Activated T-cell treated with anti-CD3 and anti-CD28 coated beads for 4 hours (primary cell): ENCODE data around the gene NCK2.
"Not testable (repeated sequence)": the region's sequence is repeated elsewhere in the genome, so short reads cannot be mapped to it uniquely, and the experiment has no call there.

Experiments used
- DNase-seq: peaks from one replicate; pipeline ENCODE4 v3.0.0-alpha.2; 2020

Gene NCK2

DNA sequence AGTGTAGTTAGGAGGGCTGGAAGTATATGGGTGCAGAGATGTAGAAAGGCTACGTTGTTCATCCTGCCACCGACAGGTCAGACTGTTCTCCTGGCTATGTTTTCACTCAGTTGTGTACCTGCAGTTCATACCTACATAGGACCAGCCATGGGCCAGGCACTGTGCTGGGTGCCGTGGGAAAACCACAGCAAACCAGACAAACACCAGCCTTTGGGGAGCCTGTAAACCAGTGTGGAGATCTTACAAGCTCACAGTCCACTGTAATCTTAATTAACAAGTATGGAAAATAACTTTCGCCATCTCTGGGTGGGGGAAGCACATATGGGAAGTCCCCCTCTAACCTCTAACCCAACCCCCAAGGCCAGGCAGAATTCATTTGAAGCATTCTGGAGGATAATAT, 12.7 kb downstream of the NCK2 start:
- no peak for DNase-seq

- DNase-seq: no peak
Measured at GRCh38 chr2:105760191-105760590, 15.5 kb downstream of the NCK2 start.

DNA sequence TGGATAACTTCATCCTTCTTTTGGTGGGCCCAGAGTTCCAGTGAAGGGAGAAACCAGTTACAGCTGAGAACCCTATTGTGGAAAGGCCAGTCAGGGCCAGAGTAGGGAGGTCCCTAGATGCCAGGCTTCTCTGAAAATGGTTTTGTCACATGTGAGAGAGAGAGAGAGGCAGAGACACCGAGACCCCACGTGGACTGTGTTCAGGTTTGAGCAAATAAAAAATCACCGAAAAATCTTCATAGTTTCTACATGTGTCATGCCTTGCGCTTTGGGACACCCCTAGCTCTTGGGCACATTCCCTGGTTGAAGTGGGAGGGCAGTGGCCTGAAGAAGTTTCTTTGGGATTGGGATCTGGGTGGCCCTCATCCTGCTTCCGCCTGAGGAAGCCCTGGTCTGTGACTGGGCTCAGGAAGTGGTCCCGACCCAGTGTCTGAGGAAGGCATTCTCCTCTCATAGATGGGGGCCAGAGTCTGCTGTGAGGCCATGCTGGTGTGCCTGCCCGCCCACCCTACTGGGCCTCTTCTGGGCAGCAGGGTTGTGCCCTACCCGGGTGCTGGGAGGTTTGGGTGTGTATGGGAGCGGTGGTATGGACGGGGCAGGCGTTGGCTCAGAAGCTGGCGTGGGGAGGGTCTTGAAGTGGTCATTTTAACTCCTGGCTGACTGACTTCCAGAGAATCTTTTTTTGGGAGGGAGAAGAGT, 16.1 kb downstream of the NCK2 start:
- no peak for DNase-seq

GRCh38 chr2:105761931-105762515, 17.3 kb downstream of the NCK2 start:
- no peak for DNase-seq

DNA sequence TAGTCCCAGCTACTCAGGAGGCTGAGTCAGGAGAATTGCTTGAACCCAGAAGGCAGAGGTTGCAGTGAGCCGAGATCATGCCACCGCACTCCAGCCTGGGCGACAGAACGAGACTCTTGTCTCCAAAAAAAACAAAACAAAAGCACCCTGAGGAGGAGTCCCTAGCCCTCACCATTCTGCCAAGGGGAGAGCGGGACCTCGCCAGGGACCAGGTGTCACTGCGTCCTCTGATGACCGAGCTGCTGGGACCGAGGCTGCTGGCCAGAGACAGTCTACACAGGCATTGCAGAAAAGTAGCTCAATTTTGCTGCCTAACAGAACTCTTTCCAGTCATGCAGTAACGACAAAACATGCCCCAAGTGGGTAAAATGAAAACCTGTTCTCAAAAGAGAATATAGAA, 18.4 kb downstream of the NCK2 start:
- DNase-seq: no peak

GRCh38 chr2:105764059-105764458, 19.3 kb downstream of the NCK2 start:
- DNase-seq: no peak

GRCh38 chr2:105765415-105766299, 20.9 kb downstream of the NCK2 start:
- DNase-seq: no peak

- DNase-seq: no peak
Measured at GRCh38 chr2:105766300-105766866, 21.7 kb downstream of the NCK2 start.

GRCh38 chr2:105768176-105768575, 23.5 kb downstream of the NCK2 start:
- no peak for DNase-seq

DNA sequence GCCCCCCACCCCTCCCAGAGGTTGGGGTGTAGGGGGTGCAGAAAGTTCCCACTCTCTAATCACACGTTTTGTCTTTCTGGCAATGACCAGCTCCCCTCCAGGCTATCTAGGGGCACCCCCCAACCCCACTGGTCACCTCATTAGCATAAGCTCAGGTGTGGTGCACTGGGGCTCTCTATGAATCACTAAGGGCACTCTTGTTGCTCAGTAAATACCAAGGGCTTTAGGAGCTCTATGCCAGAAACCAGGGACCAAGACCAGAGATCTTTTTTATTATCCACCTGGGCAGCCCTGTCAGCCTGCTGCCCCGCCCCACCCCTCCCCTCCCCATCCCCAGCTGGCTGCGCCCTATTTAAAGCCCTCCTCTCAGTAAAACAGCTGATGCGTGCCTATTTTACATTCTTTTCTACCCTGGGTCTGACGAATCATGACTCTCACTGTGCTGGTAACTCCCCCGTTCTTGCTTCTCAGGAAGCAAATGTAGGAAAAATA, 24.3 kb downstream of the NCK2 start:
- DNase-seq: no peak

- DNase-seq: no peak
Measured at GRCh38 chr2:105769504-105769903, 24.8 kb downstream of the NCK2 start.

GRCh38 chr2:105770149-105770548, 25.4 kb downstream of the NCK2 start:
- DNase-seq: no peak

- not testable (repeated sequence) for DNase-seq
Measured at GRCh38 chr2:105771291-105771690, 26.6 kb downstream of the NCK2 start.

DNA sequence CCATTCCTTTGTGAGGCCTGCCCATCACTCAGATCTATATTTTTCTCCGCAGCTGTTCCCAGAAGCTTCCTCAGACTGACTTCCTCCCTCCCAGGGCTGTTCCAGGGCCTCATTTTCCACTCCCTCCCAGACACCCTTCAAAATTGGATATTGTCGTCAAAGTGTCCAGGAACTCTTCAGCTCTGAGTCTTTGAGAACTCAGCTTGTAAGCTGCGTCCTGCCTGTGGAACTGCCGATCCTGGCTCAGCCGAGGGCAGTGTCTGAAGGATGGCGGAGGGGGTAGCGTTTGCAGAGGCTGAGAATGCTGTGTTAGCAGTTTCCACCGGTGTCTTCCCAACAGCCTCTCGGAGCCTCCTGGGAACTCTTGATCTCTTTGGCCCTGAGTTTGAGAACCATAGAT, 27.1 kb downstream of the NCK2 start:
- DNase-seq: no peak

- DNase-seq: no peak
Measured at GRCh38 chr2:105772362-105772761, 27.6 kb downstream of the NCK2 start.

DNA sequence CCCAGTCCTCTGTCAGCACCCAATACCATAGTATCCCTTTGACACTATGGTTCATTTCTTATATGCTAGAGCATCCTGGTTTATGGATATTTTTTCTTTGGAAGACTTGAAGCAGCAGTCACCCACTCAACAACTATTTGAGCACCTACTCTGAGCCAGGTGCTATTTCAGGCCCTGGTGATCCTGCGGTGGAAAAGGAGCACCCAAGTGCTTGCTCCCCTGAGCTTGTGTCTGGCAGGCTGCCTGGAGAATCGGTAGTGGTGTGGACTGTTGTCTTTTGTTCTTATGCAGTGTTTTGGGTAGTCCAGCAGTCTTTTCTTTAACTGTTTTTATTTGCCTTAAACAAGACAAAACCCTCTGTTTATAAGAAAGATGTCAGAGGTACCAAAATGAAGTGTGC, 28.9 kb downstream of the NCK2 start:
- DNase-seq: no peak

GRCh38 chr2:105774781-105775337, 30.1 kb downstream of the NCK2 start:
- DNase-seq: no peak

- no peak for DNase-seq
Measured at GRCh38 chr2:105775809-105776559, 31.3 kb downstream of the NCK2 start.

- no peak for DNase-seq
Measured at GRCh38 chr2:105776560-105776928, 31.8 kb downstream of the NCK2 start.

DNA sequence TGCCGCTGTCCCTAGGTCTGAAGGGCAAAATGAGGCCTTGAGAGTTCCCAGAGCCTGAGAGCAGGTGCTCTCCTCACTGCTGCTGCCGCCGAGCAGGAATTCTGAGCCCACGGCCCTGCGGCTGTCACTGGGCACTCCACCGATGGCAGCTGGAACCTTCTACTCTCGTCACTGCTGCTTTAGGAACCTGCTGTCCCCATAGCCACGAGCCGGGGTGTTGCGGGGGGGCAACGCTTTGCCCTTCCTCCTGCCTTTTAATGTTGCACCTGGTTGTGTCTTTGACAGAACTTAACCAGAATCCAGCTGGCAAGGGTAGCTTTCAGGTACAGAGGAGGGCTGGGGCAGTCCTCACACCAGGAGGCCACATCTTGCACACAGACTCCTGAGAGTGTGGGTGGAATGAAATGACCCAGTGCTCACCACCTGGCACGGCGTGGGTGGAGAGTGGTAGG, 32.3 kb downstream of the NCK2 start:
- DNase-seq: no peak

DNA sequence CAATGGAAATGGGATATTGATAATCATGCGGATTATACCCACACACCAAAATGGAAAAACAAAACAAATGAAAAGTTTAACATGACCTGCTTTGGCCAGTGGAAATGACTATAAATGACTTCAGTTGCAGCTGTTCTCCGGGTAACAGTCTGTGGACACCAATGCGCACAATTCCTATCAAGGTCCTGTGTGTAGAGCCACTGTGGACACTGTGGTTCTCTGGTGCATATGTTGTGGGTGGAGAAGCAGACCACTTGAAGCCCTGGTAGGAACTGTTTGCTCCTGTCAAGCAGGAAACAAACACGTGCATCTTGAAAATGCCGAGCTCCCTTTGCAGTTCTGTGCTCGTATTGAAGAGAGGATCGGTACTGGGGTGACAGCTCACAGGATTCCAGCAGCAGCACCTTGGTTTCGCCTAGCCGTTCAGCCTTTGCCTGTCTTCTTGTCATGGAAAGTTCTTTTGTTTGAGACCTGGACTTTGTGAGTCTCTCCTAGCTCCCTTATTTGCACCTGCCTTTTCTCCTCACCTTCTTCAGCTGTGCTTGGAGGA, 32.9 kb downstream of the NCK2 start:
- DNase-seq: no peak

DNA sequence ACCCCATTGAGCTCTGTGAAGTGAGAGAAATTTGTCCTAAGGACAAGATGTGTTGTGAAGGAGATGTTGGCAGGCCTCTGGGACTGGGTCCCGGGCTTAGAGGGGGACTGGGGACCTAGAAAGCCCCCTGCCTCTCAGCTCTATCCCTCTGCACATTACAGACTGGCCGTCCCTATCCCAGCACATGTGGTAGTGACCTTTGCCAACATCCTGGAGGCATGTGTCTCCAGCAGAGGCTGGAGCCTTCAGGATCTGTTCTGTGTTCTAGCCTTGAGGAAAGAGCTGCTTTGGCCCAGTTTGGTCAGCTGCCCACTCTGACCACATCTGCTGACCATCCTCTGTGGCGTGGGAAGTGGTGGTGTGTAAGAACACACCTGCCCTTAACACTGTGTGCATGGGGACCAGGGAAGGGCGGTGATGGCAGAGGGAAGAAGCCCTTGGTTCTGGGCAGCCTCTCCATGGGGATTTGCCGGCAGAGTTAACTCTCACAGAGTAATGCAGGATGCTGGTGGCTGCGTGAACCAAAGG, 33.4 kb downstream of the NCK2 start:
- no peak for DNase-seq
